Esophagus squamous epithelium (tissue), 5 donors: ENCODE measurements around the gene SPATS2L. TPM values are rescaled to one million over a fixed set of nuclear protein-coding genes. Genes with fewer than 3 reads are reported as not detected.

Source experiments
- DNase-seq: peaks from one replicate; lab custom pipeline; 2025; lab: John Stamatoyannopoulos, UW
- H3K27ac ChIP-seq, 4 donors: fragments of 200-600 bp; sonication (generic); one replicate each; pipeline ENCODE4 v1.5.1; 2016 to 2019; ENCODE audit warnings: mild to moderate bottlenecking in 1 of 4
- H3K27me3 ChIP-seq, 4 donors: fragments of 200-600 bp; sonication (generic); 1 replicate in 3 of 4; 2 replicates in 1 of 4; pipeline versions ENCODE4 v1.5.1 to v1.6.0; 2017 to 2021; ENCODE audit warnings: antibody characterized with exemption in 1 of 4
- H3K36me3 ChIP-seq, 3 donors: fragments of 200-600 bp; sonication (generic); one replicate each; pipeline ENCODE4 v1.5.1; 2016 to 2019
- H3K4me1 ChIP-seq, 3 donors: fragments of 200-600 bp; sonication (generic); one replicate each; pipeline ENCODE4 v1.5.1; 2017 to 2019
- H3K4me3 ChIP-seq, 4 donors: fragments of 200-600 bp; sonication (generic); 1 replicate in 3 of 4; 2 replicates in 1 of 4; pipeline ENCODE4 v1.5.1; 2016 to 2019; ENCODE audit warnings: mild to moderate bottlenecking in 2 of 4, moderate library complexity in 1 of 4
- H3K9me3 ChIP-seq, 3 donors: fragments of 200-600 bp; sonication (generic); one replicate each; pipeline ENCODE4 v1.5.1; 2016 to 2019
- CTCF ChIP-seq, 6 experiments: fragments of 450-650 bp in 4 of 6; fragments of 200-600 bp in 2 of 6; sonication (generic) in 2 of 6; IDR thresholded peaks; one replicate each; pipeline ENCODE4 v1.5.1; 2016 to 2019; ENCODE audit warnings: antibody characterized with exemption in 6 of 6, mild to moderate bottlenecking in 4 of 6, moderate library complexity in 4 of 6
- POLR2A ChIP-seq, 4 donors: fragments of 450-650 bp; IDR thresholded peaks; one replicate each; pipeline ENCODE4 v1.6.1; 2017; ENCODE audit warnings: antibody characterized with exemption in 4 of 4, mild to moderate bottlenecking in 4 of 4, moderate library complexity in 3 of 4
- WGBS, 2 donors: methylation state at CpG; one replicate each; pipeline ENCODE4 v1.1.5; 2018; 5-methylcytosine and 5-hydroxymethylcytosine counted together
- intact Hi-C: fragments of 100-400 bp; cut with DNase I; formaldehyde crosslinking; loops from one replicate; pipeline ENCODE4 v1.15.0; 2022
- total RNA-seq, 4 donors: library from RNA; depleted of rRNA; stranded (reverse); fragments of >200 nt; gene quantifications; one replicate each; pipeline ENCODE4 v1.1.0, GENCODE V29; 2016
- donor health status: DM: yes; HTN: yes; CAD: no.

The SPATS2L gene
- total RNA-seq, 4 donors from 2014 or later, result 53.2 to 91.9 (median 68.3) TPM

- Histone ChIP-seq H3K36me3 (peaks cover 0 to 66% (median 0%) of the 10 kb centered on the region in 3 donors), H3K9me3 (no peaks in the 10 kb centered on the region), H3K4me3 (no peak overlapping the region), H3K4me1 (no peaks in the 10 kb centered on the region), H3K27me3 (no peaks in the 10 kb centered on the region), H3K27ac (no peak overlapping the region)
- TF ChIP-seq CTCF (IDR thresholded peaks at IDR 0.05), result no peak
- DNase-seq, result no peak
- intact Hi-C loops, result no loop called here
- WGBS, 2 donors, result 93 to 96% methylated on average over 4 to 5 of the region's 5 CpGs
Observed at GRCh38 chr2:200502196-200502595, 195.7 kb downstream of the SPATS2L start.

- Histone ChIP-seq H3K36me3 (peaks cover 0 to 45% (median 0%) of the 10 kb centered on the region in 3 donors), H3K27ac (no peak overlapping the region), H3K27me3 (no peaks in the 10 kb centered on the region), H3K9me3 (no peaks in the 10 kb centered on the region), H3K4me1 (peaks cover 0 to 22% (median 4%) of the 10 kb centered on the region in 3 donors), H3K4me3 (no peak overlapping the region)
- 88 to 91% methylated on average over 8 of the region's 9 CpGs for WGBS, 2 donors
- DNase-seq, result no peak
- TF ChIP-seq CTCF (IDR thresholded peaks at IDR 0.05) (no peak), POLR2A (IDR thresholded peaks at IDR 0.05) (no peak)
- intact Hi-C loops, result no loop called here
Observed at GRCh38 chr2:200506679-200507078, 200.2 kb downstream of the SPATS2L start.

GRCh38 chr2:200507179-200507578, 200.7 kb downstream of the SPATS2L start:
- intact Hi-C loops, result no loop called here
- no peak overlapping the region for H3K4me3 ChIP-seq
- no peaks in the 10 kb centered on the region for H3K27me3 ChIP-seq
- 71 to 82% methylated on average over 2 of the region's 2 CpGs for WGBS, 2 donors
- DNase-seq, result no peak
- peaks cover 0 to 42% (median 0%) of the 10 kb centered on the region in 3 donors for H3K36me3 ChIP-seq
- H3K4me1 ChIP-seq, result peaks cover 0 to 22% (median 4%) of the 10 kb centered on the region in 3 donors
- H3K9me3 ChIP-seq, result no peaks in the 10 kb centered on the region
- H3K27ac ChIP-seq, result no peak overlapping the region
- TF ChIP-seq CTCF (IDR thresholded peaks at IDR 0.05), result no peak
- no peak for TF ChIP-seq POLR2A (IDR thresholded peaks at IDR 0.05)

GRCh38 chr2:200509235-200509611, 202.7 kb downstream of the SPATS2L start:
- peaks cover 0 to 17% (median 0%) of the 10 kb centered on the region in 4 donors for H3K27me3 ChIP-seq

More at GRCh38 chr2:200509235-200509611, 202.7 kb downstream of the SPATS2L start:
- no peak for DNase-seq
- peak overlapping the region; percentile 84 to 92 (median 88) for H3K27ac ChIP-seq
- H3K4me3 ChIP-seq, result peak overlapping the region; percentile 75 to 94 (median 84)
- 13 to 23% methylated on average over 6 of the region's 8 CpGs for WGBS, 2 donors
- intact Hi-C loops, result no loop called here
- H3K4me1 ChIP-seq, result peaks cover 0 to 22% (median 4%) of the 10 kb centered on the region in 3 donors
- peaks cover 0 to 21% (median 0%) of the 10 kb centered on the region in 3 donors for H3K36me3 ChIP-seq
- no peaks in the 10 kb centered on the region for H3K9me3 ChIP-seq
- TF ChIP-seq CTCF (IDR thresholded peaks at IDR 0.05) (no peak), POLR2A (IDR thresholded peaks at IDR 0.05) (no peak)
